IMR-90 (cell line): ENCODE data around the gene ANO4. TPM values are rescaled to one million over a fixed set of nuclear protein-coding genes. Genes with fewer than 3 reads are reported as not detected.
A peak's percentile ranks its signal among the peaks of the same experiment; 100 is the strongest.

Experiments used
- ATAC-seq: fragments of 200-7000 bp; cut with Tn5 transposase; 2 replicates; pipeline ENCODE4 v1.9.1; 2020; ENCODE audit warnings: low read depth, mild to moderate bottlenecking, moderate library complexity
- BruUV-seq: library from RNA; stranded (reverse); fragments of 400-500 nt; replicated peaks from 2 replicates; lab custom pipeline; 2021; lab: Mats Ljungman, UMichigan
- CTCF ChIA-PET: fragments of 300-600 bp; formaldehyde crosslinking; extraction: SDS; loops from one replicate; lab custom pipeline; 2021; ENCODE audit warnings: antibody characterized with exemption; lab: Yijun Ruan, JAX
- POLR2A ChIA-PET: fragments of 300-600 bp; sonication (Branson Sonifier 250); formaldehyde crosslinking; loops from one replicate; lab custom pipeline; 2022; ENCODE audit warnings: antibody characterized with exemption; ENCODE audit not compliant: unreplicated experiment; lab: Charles Lee
- DNase-seq: peaks from one replicate; pipeline ENCODE4 v3.0.0; 2013
- H2AFZ ChIP-seq: replicated peaks from 2 replicates; pipeline ENCODE3; 2013; ENCODE audit warnings: low read length, mild to moderate bottlenecking; ENCODE audit not compliant: poor library complexity
- H2AK5ac ChIP-seq: 2 replicates; pipeline ENCODE4 v1.6.1; 2013; ENCODE audit warnings: low read depth, low read length, inconsistent platforms
- H2AK9ac ChIP-seq: replicated peaks from 2 replicates; pipeline ENCODE3; 2013; ENCODE audit warnings: mild to moderate bottlenecking, low read depth, low read length, moderate library complexity; ENCODE audit not compliant: poor library complexity
- H2BK120ac ChIP-seq: 2 replicates; pipeline ENCODE4 v1.6.1; 2013; ENCODE audit warnings: low read depth, low read length, inconsistent platforms
- H2BK15ac ChIP-seq: 3 replicates; pipeline ENCODE4 v1.6.1; 2013; ENCODE audit warnings: low read depth, low read length, inconsistent platforms
- H2BK20ac ChIP-seq: 2 replicates; pipeline ENCODE4 v1.6.1; 2013; ENCODE audit warnings: low read depth, mild to moderate bottlenecking, inconsistent platforms, low read length, moderate library complexity
- H2BK5ac ChIP-seq: 2 replicates; pipeline ENCODE4 v1.6.1; 2013; ENCODE audit warnings: mild to moderate bottlenecking, low read depth, low read length, inconsistent platforms; ENCODE audit not compliant: poor library complexity, severe bottlenecking
- H3K14ac ChIP-seq: replicated peaks from 2 replicates; pipeline ENCODE4 v1.6.1; 2013; ENCODE audit warnings: low read depth, low read length, inconsistent platforms
- H3K18ac ChIP-seq: 2 replicates; pipeline ENCODE4 v1.6.1; 2013; ENCODE audit warnings: low read depth, low read length, control low read depth
- H3K23ac ChIP-seq: 2 replicates; pipeline ENCODE4 v1.6.1; 2013; ENCODE audit warnings: low read depth, low read length, inconsistent platforms
- H3K27ac ChIP-seq: 2 replicates; pipeline ENCODE4 v1.5.1; 2013; ENCODE audit warnings: mild to moderate bottlenecking, control low read depth, low read length; ENCODE audit not compliant: insufficient read depth
- H3K27me3 ChIP-seq: 2 replicates; pipeline ENCODE4 v1.6.1; 2013; ENCODE audit warnings: low read length; ENCODE audit not compliant: control insufficient read depth, insufficient read depth
- H3K36me3 ChIP-seq: 2 replicates; pipeline ENCODE4 v1.6.1; 2013; ENCODE audit warnings: low read length, mixed read lengths; ENCODE audit not compliant: control insufficient read depth, insufficient read depth
- H3K4ac ChIP-seq: 2 replicates; pipeline ENCODE4 v1.6.1; 2013; ENCODE audit warnings: low read depth, low read length, inconsistent platforms
- H3K4me1 ChIP-seq: 2 replicates; pipeline ENCODE4 v1.6.1; 2013; ENCODE audit warnings: low read length, mixed read lengths; ENCODE audit not compliant: control insufficient read depth, insufficient read depth
- H3K4me2 ChIP-seq: 2 replicates; pipeline ENCODE4 v1.6.1; 2013; ENCODE audit warnings: low read depth, mild to moderate bottlenecking, control low read depth, low read length, moderate library complexity
- H3K4me3 ChIP-seq: 2 replicates; pipeline ENCODE4 v1.5.1; 2013; ENCODE audit warnings: low read depth, mild to moderate bottlenecking, control low read depth, low read length, moderate library complexity; ENCODE audit not compliant: insufficient read depth
- H3K56ac ChIP-seq: 2 replicates; pipeline ENCODE4 v1.6.1; 2013; ENCODE audit warnings: low read length, inconsistent platforms; ENCODE audit not compliant: insufficient read depth; ENCODE audit errors: extremely low read depth
- H3K79me1 ChIP-seq, 2 experiments: 2 replicates each; pipeline ENCODE4 v1.6.1; 2013; ENCODE audit warnings: low read length in 2 of 2, inconsistent platforms in 1 of 2, low read depth in 1 of 2
- H3K9ac ChIP-seq: 2 replicates; pipeline ENCODE4 v1.6.1; 2013; ENCODE audit warnings: low read depth, low read length, control low read depth
- H3K9me1 ChIP-seq: 2 replicates; pipeline ENCODE4 v1.6.1; 2013; ENCODE audit warnings: low read length, inconsistent platforms; ENCODE audit not compliant: insufficient read depth
- H3K9me3 ChIP-seq: 2 replicates; pipeline ENCODE4 v1.6.1; 2013; ENCODE audit warnings: low read length; ENCODE audit not compliant: control insufficient read depth, insufficient read depth
- H4K20me1 ChIP-seq: 2 replicates; pipeline ENCODE4 v1.6.1; 2013; ENCODE audit warnings: low read length, inconsistent platforms; ENCODE audit not compliant: insufficient read depth
- H4K5ac ChIP-seq: 2 replicates; pipeline ENCODE4 v1.6.1; 2013; ENCODE audit warnings: mild to moderate bottlenecking, low read depth, low read length, control low read depth
- H4K8ac ChIP-seq, 2 experiments: 2 replicates each; pipeline ENCODE4 v1.6.1; 2013; ENCODE audit warnings: low read depth in 2 of 2, low read length in 2 of 2, control low read depth in 1 of 2, inconsistent platforms in 1 of 2
- H4K91ac ChIP-seq: 2 replicates; pipeline ENCODE4 v1.6.1; 2013; ENCODE audit warnings: low read depth, low read length, inconsistent platforms; ENCODE audit not compliant: insufficient read depth
- BHLHE40 ChIP-seq: fragments of 150-350 bp; IDR thresholded peaks from 2 replicates; pipeline ENCODE4 v1.6.1; 2016; ENCODE audit warnings: mild to moderate bottlenecking, low read depth, low read length
- CEBPB ChIP-seq: IDR thresholded peaks from 2 replicates; pipeline ENCODE4 v1.6.1; 2012; ENCODE audit warnings: low read depth, low read length, improper control_type of control experiment
- FOS ChIP-seq: fragments of 150-350 bp; IDR thresholded peaks from 2 replicates; pipeline ENCODE4 v1.6.1; 2016; ENCODE audit warnings: low read depth, low read length
- RFX5 ChIP-seq: IDR thresholded peaks from 2 replicates; pipeline ENCODE4 v1.8.0; 2012; ENCODE audit warnings: low read depth, mild to moderate bottlenecking, low read length, moderate library complexity
- WGBS, 2 experiments: methylation state at CpG; one replicate each; pipeline versions ENCODE4 v1.1.5 to v1.1.7; 2013; ENCODE audit warnings: missing lambda C conversion rate in 2 of 2; ENCODE audit not compliant: insufficient read length in 1 of 2; ENCODE audit errors: extremely low coverage in 2 of 2; 5-methylcytosine and 5-hydroxymethylcytosine counted together
- dilution Hi-C: fragments of 300-500 bp; cut with HindIII; formaldehyde crosslinking; loops from one replicate; pipeline ENCODE4 v1.14.3; 2018; ENCODE audit warnings: low sequenced_read_pairs; ENCODE audit not compliant: unreplicated experiment
- in situ Hi-C: fragments of 300-500 bp; cut with MboI; formaldehyde crosslinking; loops from 3 replicates; pipeline ENCODE4 v1.14.3; 2019; ENCODE audit warnings: low sequenced_read_pairs, inconsistent platforms, mixed read lengths
- intact Hi-C: fragments of 100-400 bp; cut with micrococcal nuclease; formaldehyde crosslinking; loops from 2 replicates; pipeline ENCODE4 v1.10.0; 2022
- polyA plus RNA-seq, 3 experiments: library from polyadenylated mRNA; depleted of rRNA; stranded (reverse); fragments of >200 nt; gene quantifications; 2 replicates each; pipeline ENCODE4 v1.2.3, GENCODE V29; 2012; ENCODE audit warnings: low replicate concordance in 1 of 3
- total RNA-seq: library from RNA; depleted of rRNA; stranded (reverse); fragments of >200 nt; gene quantifications from 2 replicates; pipeline ENCODE4 v1.2.3, GENCODE V29; 2012

ANO4 gene
- total and polyA plus RNA-seq, 2 of the 4 experiments (the other 2 are of a cell fraction) = 4.7 to 10.2 TPM

DNA sequence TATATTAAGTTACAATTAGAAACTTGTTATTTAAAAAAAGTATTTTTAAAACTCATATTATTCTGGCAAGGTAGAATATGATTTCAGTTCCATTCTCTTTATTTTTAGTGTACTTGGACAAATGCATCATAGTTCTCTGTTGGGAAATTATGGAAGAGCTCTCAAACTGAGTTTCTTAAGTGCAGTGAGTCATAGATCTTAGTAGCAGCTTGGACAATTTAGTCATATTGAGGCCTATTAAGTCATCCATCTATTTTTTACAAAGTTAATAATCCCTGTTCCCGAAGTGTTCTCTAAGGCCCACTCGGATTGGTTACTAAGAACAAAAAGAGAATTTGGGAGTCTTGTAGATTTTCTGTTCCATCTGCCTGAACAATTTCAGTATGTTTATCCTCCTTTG, 113.9 kb downstream of the ANO4 start:
- H3K4ac ChIP-seq = no peak overlapping the region
- H3K36me3 ChIP-seq = peaks cover 3% of the 10 kb centered on the region; the same call in 1 of the 2 replicates
- H3K9me1 ChIP-seq = no peaks in the 10 kb centered on the region
- ATAC-seq (peak; percentile 63), DNase-seq (peak; percentile 88)
- H3K27me3 ChIP-seq = no peaks in the 10 kb centered on the region
- no peak overlapping the region for H3K56ac ChIP-seq
- no peak overlapping the region for H2AK5ac ChIP-seq
- H4K5ac ChIP-seq = no peak overlapping the region
- no peak overlapping the region for H3K23ac ChIP-seq
- intact Hi-C loops = no loop called here
- no peak overlapping the region for H3K27ac ChIP-seq
- CTCF ChIA-PET = no interaction called here
- no peaks in the 10 kb centered on the region for H4K20me1 ChIP-seq
- H2AK9ac ChIP-seq = no peak overlapping the region
- H3K4me2 ChIP-seq = no peak overlapping the region
- H4K8ac ChIP-seq = no peak overlapping the region
- no peak overlapping the region for H3K4me3 ChIP-seq
- dilution Hi-C loops = no loop called here
- no peaks in the 10 kb centered on the region; a peak in 1 of 4 replicates for H3K79me1 ChIP-seq
- POLR2A ChIA-PET = no interaction called here
- no peak overlapping the region for H2BK5ac ChIP-seq
- H3K18ac ChIP-seq = no peak overlapping the region
- no peaks in the 10 kb centered on the region for H3K9me3 ChIP-seq
- no CpG with 5 or more reads among the region's 2 CpGs for WGBS, 2 experiments
- TF ChIP-seq FOS (peak; percentile 78), RFX5 (no peak), BHLHE40 (no peak), CEBPB (peak; percentile 75)
- no peak overlapping the region for H2BK120ac ChIP-seq
- in situ Hi-C loops = no loop called here
- H3K9ac ChIP-seq = no peak overlapping the region
- no peak overlapping the region for H2BK15ac ChIP-seq
- no peak overlapping the region for H3K14ac ChIP-seq
- no peak overlapping the region for H2BK20ac ChIP-seq
- no peaks in the 10 kb centered on the region; the same call in 1 of the 2 replicates for H3K4me1 ChIP-seq
- H2AFZ ChIP-seq = no peak overlapping the region
- H4K91ac ChIP-seq = no peak overlapping the region
- no TSS peak for BruUV-seq
